HS-27A (cell line): Measurements from ENCODE around the gene MSMB.

ENCODE experiments used
- DNase-seq: peaks from one replicate; pipeline ENCODE4 v3.0.0-alpha.2; 2012; ENCODE audit warnings: low read depth, missing footprints

Gene MSMB

GRCh38 chr10:46033602-46034011 lies 12.5 kb downstream of the MSMB start:
- no peak for DNase-seq

DNA sequence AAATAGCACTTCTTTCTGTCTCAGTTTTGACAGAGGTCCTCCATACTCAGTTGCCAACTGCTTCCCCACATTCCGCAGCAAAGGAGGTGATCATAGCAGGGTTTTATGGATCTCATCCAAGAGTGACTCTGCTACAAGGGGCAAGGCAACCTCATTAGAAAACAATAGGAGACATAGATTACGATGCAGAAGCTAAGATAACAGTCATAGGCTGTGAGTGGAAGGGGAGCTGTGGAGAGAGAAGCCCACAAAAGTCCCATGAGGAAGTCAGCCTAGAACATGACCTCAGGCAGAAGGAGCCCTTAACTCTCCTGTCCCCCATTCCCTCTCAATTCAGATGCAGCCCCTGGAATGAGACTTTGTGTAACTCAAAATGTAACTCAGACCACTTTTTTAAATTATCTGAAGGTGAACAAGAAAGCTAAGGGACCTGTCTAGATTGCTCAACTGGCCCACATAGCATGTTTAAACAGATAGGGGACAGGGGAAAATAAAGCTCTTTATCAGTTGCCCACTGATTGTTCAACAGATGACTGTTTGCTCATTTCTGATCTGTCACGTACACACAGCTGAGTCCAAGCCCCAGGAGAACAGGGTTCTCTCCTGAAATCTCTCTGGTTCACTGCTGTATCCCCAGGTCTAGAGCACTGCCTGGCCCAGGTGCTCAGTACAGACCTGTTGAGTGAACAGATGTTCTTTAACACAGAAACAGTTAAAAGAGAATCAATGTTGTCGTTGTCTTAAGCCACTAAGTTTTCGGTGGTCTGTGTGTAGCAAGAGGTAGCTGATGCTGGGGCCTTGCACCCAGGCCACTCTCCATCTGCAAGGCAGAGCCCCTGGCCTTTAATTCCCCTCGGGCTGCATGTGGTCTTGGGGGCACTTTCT lies 14.2 kb downstream of the MSMB start:
- DNase-seq = no peak

DNA sequence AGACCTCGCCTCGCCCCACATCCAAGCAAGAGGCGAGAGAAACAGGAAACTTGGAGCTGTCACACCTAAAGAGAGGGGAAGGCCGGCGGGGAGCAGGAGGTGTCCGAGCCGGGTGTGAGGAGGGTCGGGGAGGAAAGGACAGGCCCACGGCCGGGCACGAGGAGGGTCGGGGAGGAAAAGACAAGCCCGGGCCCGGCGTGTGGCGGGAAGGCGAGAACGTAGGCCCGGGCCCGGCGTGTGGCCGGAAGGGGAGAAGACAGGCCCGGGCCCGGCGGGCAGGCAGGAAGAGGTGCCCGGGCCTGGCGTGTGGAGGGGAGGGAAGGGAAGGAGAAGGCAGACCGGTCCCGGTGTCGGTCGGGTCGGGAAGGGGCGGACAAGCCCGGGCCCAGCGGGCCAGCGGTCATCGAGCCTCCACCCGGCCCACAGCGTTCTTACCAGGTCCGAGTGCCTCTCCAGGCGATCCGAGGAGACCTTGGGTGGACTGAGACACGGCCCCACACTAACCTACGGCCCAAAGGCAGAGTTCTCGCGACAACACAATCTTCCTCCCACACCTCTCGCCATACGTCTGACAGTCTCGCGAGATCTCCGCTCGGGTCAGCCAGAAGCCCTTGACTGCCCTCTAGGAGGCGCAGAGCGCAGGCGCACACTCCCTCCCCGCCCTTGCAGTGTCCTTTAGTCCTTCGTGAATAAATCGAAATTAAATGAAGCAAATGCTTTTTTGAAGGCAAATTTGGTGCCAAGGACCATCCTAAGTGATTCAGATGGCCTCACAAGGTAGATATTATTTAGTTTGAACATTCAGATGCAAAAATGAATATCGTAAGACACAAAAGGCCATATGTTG lies 15.8 kb downstream of the MSMB start, which contains the start of gene NCOA4:
Gene NCOA4, minus strand, starts transcription at position 533 of the 847 bp plus-strand sequence. CDS start 13,943 bp downstream, outside the sequence.
- peak; percentile 82 for DNase-seq

DNA sequence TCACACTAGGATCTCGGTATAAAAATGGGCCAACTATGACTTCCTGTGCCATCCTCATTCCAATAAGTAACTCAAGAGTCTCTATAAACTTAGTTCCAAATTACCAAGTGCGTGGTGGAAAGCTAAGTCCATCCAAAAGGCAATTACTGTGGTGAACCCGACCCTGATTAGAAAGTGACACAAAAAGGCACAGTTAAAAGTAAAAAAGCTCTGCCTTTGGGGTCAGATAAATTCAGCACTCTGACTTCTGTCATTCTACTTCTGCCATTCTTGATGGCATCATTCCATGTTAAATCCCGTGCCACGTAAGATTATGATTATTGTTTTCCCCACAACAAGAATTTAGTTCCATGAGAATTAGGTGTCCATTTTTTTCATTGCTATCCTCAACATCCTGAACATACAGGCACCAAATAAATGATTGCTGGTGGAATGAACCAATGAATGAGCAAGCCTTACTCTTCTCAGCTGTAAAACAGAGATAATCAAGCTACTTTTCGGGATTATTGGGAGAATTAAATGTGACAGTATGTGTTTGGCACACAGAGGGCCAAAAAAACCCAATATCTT lies 16.5 kb downstream of the MSMB start:
- no peak for DNase-seq

DNA sequence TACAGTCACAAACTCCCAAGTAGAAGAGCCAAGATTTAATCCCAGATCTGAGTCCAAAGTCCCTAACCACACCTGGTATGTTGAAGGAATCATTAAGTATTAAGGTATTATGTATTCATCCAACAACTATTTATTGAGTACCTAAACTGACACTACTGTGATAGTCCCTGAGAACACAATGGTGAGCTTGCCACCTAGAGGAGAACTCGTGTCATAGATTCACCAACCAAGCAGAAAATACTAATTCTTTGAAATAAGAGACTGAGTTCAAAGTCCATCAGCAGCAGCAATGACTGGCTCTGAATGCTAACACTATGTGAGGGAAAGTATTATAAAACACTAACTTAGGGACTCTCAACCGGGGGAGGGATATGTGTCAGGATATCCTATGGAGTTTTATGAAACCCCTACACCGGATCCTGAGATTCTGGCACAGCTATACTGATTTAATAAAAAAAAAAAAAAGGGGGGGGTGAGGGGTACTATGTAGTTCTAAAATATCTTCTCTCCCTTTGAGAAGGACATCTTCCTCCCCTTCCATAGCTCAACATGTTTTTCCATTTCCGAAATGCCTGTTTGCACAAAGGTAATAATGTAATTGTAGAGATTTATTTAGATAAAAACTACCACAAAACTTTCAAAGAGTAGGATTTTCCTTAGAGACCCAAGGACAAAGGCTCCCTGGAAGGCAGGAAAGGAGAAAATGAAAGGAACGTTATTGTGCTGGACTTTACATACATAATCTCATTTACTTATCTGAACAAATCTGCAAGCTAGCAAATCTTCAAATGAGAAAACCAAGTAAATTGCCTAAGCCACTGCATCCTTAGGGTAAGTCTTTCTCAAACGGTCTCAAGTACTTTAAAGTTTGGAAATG lies 17.2 kb downstream of the MSMB start:
- DNase-seq = no peak

DNA sequence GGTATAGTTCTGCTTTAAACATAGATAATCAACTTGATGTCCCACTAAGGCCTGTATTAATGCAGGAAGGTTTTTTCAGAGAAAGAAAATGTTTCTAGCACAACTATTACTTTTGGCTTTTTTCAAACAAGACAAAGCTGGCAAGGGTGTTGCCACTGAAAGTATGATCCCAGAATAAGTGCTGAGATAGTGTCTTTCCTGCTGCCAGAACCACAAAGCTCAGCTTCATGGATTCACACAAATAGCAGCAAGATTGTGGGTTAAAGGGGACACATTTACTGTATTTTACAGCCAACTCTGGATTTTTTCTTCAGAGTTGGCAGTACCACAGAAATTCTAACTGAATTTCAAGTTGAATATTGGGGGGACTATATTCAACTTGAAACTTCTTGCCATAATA lies 20.0 kb downstream of the MSMB start:
- no peak for DNase-seq

DNA sequence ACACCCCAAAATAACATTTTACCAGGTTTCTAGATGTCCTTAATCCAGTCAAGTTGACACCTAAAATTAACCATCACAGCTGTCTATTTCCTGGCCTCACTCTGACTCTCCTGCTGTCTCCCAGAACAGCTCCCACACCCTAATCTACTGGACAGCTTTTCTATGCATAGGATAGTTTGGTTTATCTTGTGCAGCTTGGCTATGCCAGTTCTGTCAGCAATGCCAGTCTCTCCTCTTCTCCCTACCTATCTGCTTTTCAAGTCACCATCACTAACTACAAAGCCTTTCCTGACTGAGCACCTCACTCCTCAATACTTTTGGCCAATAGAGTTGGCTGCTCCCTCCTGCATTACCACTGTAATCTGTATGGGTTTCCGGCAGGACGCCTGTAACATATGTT lies 20.7 kb downstream of the MSMB start:
- no peak for DNase-seq

GRCh38 chr10:46024948-46025347 lies 21.1 kb downstream of the MSMB start:
- DNase-seq = no peak

- DNase-seq = peak; percentile 54
These were observed 22.9 kb downstream of the MSMB start for GRCh38 chr10:46022978-46023702.

- no peak for DNase-seq
These were observed 25.8 kb downstream of the MSMB start for GRCh38 chr10:46020344-46020657.

GRCh38 chr10:46019569-46020343 lies 26.3 kb downstream of the MSMB start:
- no peak for DNase-seq

GRCh38 chr10:46019177-46019528 lies 26.9 kb downstream of the MSMB start:
- no peak for DNase-seq

GRCh38 chr10:46018453-46019176 lies 27.5 kb downstream of the MSMB start:
- DNase-seq = no peak

DNA sequence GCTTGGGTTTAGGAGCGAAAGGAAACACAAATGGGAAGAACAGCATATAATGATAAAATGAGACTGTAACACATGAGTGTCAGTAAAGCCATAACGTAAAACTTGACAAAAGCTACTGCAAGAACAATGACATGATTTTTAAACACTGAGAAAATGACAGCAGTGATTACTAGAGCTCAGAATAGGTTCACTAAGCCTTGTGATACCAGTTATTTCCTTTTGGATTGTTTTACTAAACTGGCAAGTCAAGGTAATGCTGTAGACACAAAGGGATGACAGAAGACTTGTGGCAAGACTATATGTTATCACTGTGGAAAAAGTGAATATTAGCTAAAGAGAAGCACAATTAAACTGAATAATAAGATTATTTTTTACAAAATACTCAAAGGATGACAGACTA lies 28.3 kb downstream of the MSMB start:
- no peak for DNase-seq

- DNase-seq = no peak
These were observed 29.3 kb downstream of the MSMB start for GRCh38 chr10:46016811-46017210.

GRCh38 chr10:46016190-46016589 lies 29.9 kb downstream of the MSMB start:
- no peak for DNase-seq

- no peak for DNase-seq
These were observed 31.2 kb downstream of the MSMB start for GRCh38 chr10:46014683-46015405.

DNA sequence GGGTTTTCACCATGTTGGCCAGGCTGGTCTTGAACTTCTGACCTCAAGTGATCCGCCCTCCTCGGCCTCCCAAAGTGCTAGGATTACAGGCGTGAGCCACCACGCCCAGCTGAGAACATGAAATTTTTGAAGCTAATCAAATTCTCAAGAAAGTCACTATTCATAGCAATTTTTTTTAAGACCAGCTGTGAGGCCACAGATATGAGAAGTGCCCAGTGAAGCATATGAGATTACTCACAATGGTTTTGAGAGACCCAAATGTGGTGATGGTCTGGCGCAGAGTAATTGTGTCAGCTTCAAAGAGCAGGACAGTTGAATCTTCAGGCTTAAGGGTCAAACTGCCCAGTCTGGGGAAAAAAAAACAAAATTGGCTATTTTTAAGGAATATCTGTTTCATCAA lies 31.9 kb downstream of the MSMB start:
- no peak for DNase-seq

GRCh38 chr10:46012746-46013145 lies 33.3 kb downstream of the MSMB start:
- DNase-seq = no peak
